ENCODE results near the gene RERE.
"Not testable (repeated sequence)": the region's sequence is repeated elsewhere in the genome, so short reads cannot be mapped to it uniquely, and the experiment has no call there.

Gene RERE

GRCh38 chr1:8390707-8391106 is 426.7 kb downstream of the RERE start:
- DNase-seq: no peak

DNA sequence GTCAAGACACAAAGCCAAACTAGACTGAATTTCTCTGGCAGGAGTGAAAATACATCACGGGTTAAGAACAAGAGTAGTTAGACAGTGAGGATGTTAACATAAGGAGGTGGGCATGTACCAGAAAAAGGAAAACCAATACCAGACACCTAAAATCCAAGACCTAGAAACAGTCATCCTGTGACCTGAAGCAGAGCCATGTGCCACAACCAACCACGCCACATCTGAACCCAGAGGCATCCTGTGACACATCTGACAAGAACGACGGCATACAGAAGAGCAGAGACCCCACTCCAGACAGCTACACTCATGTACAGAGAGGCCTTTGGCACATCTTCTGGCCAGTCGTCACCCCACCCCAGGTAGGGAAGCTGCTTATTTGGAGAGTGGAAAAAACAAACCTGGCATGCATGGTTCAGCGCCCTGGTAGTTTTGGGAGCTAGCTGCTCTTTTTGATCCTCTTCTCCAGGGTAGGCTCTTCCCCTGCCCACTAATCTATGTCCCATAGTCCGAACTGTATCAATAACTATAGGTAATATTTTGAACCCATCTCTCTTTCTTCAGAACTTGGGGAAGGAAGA is 427.4 kb downstream of the RERE start:
- no peak for DNase-seq

GRCh38 chr1:8388732-8389562 is 428.5 kb downstream of the RERE start:
- no peak for DNase-seq

DNA sequence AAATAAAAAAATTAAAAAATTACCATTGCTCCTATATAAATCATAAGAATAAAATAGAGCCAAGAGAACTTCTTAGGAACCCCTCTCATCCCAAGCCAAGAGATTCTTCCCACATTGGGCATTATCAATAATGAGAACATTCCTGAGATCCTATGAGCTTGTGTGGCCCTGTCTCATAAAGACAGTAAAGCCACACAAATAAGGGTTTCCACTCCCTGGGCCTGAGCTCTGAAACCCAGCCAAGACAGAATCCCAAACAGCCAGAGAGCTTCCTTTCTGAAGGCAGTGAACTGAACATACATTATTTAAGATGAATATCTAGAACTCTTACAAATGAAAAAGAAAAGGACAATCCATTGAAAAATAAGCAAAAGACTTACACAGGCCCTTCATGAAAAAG is 431.2 kb downstream of the RERE start:
- DNase-seq: no peak

GRCh38 chr1:8384577-8384976 is 432.9 kb downstream of the RERE start:
- no peak for DNase-seq

DNA sequence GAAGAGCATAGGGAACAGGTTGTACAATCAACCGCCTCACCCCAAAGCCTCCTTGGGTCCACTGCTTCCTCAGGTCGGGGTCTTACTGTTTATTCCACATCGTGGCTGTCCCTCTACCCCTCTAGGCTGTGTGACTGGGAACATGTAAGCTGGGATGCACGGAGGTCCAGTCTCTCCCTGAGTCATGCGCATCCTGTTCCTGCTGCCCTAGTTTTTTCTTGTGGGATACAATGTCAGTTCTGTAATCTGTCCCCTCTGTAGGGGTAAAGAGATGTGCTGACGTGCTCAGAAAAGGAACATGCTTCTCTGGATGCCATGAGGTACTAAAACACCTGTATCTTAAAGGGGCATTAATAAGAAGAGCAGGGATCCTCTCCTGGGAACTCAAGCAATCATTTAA is 433.4 kb downstream of the RERE start:
- no peak for DNase-seq

- DNase-seq: no peak
Measured at GRCh38 chr1:8382608-8383505, 434.6 kb downstream of the RERE start.

GRCh38 chr1:8382051-8382505 is 435.4 kb downstream of the RERE start:
- DNase-seq: no peak

DNA sequence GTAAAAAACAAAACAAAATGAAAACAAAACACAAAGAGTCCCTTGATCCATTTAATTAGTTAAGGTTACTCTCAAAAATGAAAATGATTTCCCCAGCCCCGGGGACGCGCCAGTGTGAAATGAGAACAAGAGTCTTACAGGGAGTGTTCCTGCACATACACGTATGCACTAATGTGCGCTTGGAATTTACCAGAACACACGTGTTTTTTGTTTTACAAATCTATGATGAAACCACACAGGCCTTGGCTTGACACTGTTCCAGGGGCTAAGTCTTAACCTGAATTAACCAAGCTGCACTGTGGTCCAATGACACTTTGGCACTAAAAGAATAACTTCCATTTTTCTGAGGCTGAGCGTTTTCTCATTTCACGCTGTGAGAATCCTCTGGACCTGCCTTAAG is 435.8 kb downstream of the RERE start:
- peak; percentile 27 for DNase-seq

- not testable (repeated sequence) for DNase-seq
Measured at GRCh38 chr1:8380310-8380709, 437.1 kb downstream of the RERE start.

- DNase-seq: no peak
Measured at GRCh38 chr1:8379513-8380186, 437.8 kb downstream of the RERE start.

DNA sequence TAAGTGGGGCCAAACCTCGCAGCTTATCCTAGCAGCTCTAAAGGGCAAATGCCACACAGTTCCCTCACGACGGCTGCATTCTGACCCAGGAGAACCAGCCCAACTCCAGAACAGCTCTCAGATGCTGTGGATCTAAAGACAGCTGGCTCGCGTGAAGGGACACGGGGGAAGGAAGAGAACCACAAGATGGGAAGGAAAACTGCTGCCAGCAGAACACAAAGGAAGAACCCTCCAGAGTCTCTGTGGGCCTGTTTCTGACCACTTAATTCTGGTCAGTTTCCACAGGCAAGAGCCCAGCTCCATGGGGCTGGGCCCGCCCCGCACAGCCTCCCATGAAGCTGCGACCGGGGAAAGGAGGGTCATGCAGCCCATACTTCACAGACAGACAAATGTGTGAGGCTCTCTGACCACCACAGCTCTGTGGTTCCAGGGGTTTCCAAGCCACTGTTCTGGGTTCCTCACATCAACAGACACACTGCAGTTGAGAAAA is 438.4 kb downstream of the RERE start:
- DNase-seq: no peak

DNA sequence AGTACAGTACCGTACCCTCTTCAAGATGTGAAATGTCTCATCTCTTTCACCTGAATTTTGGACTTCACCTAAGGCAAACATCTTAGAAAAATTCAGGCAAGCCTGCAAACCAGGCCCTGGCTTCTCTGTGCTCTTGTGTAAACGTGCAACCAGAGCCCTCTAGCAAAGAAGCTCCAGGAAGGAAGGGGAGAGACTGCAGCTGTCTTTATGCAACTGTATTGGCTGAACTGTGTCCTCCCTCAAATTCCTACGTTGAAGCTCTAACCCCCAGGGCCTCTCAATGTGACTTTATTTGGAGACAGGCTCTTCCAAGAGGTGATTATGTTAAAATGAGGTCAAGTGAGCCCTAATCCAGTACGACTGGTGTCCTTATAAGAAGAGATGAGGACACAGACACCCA is 439.3 kb downstream of the RERE start:
- peak; percentile 15 for DNase-seq

DNA sequence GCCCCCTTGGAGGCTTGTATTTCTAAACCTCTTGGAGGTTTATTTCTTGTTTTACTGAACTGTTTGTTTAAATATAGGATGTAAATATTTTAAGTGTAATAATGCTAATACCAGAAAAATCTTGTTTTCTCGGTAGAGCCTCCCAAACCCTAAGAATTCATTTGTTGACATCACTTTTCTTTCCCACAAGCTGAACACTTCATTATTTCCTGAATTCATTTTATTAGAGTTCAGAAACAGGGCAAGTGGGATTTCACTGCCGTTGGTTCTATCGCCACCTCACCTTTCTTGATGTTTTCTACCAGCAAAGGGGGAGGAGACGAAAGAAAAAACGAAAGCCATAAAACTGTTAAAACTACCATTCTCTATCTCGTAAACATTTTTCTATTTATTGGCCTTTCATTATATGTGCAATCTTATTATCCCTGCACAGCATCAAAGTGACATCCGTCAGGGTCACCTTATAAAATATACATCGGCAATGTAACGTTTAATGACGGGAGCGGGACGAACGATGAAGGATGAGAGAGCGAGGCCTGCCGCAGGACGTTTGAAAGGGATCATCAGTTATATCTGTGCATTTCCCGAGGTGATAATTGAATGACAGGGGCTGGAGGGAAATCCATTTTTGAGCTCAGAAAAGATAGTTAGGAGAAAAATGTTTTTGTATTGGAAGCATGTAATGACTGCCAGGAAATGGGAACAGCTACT is 440.0 kb downstream of the RERE start:
- no peak for DNase-seq

DNA sequence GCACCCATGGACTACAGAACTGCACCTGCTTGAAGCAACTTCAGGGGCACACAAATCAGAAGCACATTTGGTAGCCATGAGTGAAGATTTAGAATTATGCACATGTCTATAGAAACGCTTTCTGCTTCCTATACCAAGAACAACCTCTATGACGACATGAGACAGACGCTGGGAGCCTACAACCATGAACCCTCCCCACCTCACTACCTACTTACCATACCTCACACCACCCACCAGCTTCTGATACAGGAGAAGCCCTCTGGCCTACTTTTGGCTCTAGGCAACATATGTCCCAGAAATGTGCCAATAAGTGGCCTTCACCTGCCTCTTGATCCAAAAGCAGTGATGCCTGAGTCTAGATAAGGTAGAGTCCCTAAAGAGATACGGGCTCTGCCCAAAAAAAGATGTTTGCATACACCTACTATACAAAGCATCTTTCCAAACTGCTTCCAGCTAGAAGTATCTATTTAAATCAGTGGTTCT is 441.0 kb downstream of the RERE start:
- DNase-seq: no peak

DNA sequence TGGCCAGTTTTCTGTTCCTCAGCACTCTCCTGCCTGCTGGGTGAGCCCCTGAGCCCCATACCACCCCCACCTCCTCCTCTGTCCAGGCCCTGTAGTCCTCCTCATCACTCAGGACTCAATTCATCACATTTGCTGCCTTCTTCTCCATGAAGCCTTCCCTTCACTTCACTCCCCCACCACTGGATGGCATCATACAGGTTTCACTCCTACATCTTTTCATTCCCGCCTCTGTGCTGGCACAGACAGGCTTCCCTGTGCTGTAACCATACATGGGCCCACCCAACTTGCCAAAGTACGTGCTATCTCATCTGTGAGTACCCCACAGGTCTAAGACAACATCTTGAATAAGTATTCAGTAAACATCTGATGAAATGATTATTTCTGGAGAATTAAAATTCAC is 442.6 kb downstream of the RERE start:
- peak; percentile 46 for DNase-seq

GRCh38 chr1:8374356-8374755 is 443.1 kb downstream of the RERE start:
- DNase-seq: no peak

DNA sequence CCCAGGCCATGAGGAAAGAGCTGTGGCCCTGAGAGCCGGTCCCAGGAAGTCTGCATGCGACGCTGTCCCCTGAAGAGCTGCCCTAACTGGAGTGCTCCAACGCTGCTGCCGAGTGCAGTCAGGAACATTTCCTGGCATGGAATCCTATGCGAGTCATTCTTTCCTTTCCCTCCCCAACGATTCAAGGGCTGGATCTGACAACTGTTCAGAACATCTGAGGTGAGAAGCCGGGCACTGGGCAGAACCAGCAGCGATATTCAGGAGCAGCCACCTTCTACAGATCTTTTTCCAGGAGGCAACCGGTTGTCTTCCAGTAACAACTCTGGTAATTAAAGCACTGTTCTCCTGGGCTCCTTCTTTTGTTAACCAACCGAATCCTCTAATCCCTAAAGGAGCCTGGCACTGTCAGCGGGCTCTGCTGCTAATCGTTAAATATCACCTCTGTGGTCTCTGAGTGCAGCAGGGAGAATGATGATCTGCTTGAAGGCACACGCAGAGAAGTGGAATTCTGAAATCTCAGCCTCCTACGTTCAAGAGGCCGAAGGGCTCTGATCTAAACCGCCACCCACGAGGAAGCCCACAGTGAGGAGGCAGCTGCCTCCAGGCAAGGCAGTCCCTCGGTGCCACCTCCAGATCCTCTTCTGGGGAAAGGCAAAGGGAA is 443.7 kb downstream of the RERE start:
- DNase-seq: peak; percentile 77

DNA sequence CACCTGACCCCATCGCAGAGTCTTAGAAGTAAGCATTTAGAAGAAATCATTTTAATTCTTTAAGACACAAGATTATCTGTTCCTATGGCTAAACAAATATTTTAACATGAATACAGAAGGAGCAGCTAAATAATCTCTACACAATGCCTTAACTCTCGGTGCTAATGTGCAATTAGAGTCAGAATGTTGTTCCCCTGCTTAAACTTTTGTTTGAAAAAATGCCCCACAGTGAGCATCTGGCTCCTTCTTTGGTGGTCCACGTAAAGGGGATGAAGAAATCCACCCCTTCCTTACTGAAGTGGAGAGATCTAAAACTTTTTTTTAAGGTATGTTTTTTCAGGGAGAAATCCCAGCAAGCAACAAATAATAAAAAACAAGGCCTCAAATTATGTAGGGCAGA is 444.3 kb downstream of the RERE start:
- no peak for DNase-seq

GRCh38 chr1:8371372-8371991 is 446.0 kb downstream of the RERE start:
- no peak for DNase-seq

- no peak for DNase-seq
Measured at GRCh38 chr1:8370905-8371315, 446.5 kb downstream of the RERE start.

Data from fibroblast of skin of right quadriceps (primary cell).